Stimulated activated CD4-positive, alpha-beta T cell treated with anti-CD3 and anti-CD28 coated beads, TNF-alpha, amount 100 ng/mL, for 48 hours (primary cell): ENCODE results near the gene PRDM16.

Experiments used
- DNase-seq, 3 donors: peaks; one replicate each; pipeline ENCODE4 v3.0.0-alpha.2; 2020; ENCODE audit warnings: low read depth in 3 of 3

PRDM16 gene

DNA sequence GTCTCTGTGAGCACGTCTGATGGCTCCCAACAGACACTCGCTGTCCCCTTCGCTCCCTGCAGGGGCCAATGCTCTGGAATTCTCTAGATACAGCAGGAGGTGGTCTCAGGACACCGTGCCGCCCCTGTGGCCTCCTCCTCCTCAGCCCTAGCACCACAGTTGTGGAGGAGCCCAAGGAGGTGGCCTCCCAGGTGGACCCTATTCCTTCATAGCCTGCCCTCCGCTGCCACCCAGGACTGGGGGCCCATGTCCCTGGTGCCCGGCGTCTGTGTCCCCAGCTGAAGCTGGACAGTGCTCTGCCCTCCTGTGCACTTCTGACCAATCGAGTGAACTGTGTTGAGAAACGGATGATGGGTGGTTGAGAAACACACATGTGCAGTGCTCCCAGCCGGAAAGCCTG lies 235.7 kb downstream of the PRDM16 start:
- DNase-seq: no peak

DNA sequence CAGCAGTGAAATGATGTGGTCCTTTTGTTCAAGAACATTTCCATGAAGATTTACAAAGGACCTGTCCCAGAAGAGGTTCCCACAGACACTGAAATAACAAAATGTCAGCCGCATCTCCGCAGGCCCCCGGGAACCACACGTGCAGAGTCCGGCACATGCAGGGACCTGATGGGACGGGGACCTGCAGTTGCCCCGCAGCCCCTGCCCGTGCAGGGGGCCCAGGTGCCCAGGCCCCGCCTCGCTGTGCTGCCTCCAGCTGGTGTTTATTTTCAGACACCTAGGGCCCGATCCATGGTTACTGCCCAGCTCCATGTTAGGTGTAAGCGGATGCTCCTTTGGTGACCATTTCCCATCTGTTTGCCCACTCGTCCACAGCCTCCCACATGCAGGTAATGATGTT lies 236.2 kb downstream of the PRDM16 start:
- DNase-seq: no peak

DNA sequence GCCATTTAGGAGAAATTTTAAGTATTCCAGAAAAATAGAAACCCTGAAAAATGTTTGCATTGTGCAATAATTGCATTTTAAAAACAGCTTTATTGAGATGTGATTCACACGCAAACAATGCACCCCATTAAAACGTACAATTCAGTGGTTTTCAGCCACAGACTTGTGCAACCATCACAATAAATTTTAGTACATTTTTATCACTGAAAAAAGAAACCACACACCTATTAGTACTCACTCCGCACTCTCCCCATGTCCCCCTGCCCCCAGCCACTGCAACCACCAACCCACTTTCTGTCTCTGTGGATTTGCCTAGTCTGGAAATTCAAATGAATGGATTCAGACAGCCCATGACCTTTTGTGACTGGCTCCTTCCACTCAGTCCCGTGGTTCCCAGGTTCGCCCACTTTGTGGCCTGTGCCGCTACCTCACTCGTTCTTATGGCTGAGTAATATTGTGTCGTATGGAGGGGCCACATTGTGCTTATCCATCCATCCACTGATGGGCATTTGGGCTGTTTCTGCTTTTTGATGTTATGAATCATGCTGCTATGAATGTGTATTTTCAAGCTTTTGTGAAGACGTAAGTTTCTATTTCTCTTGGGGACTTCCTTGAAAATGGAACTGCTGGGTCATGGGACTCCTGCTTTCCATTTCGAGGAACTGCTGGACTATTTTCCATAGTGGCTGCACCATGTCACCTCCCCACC lies 237.7 kb downstream of the PRDM16 start:
- no peak for DNase-seq

DNA sequence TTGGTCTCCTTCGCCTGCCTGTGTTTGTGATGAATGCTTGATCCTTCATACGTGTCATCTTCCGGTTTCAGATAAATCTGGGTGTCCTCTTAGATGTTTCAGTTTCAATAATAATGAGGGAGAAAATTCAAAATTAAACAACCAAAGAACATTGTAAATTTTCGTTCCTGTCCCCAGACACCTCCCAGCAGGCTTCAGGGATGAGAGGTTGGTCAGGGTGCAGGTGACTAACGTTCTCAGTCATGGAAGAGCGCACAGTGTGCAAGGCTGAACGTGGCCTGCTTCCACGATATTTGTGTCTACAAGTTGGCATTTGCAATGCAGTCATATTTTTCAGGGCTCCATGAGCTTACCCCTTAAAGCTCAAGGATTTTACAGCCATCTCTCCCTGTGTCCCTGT lies 238.4 kb downstream of the PRDM16 start:
- no peak for DNase-seq

DNA sequence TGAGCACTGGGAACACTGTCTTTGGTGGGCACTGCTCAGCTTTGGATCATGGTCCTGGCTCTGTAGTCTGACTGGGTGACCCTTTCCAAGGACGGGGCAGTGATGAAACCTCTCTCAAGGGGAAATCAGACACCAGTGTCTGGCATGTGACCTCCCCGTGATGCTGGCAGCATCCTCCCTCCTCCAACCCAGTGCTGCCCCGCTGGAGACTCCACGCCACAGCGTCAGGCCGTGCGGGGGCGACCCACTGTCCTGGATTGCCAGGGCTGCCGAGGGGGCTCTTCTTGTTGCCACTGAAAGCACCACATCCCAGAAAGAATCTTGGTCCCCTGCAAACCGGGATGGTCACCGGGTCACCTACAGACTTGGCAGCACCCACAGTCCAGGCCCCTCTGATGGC lies 239.1 kb downstream of the PRDM16 start:
- no peak for DNase-seq

DNA sequence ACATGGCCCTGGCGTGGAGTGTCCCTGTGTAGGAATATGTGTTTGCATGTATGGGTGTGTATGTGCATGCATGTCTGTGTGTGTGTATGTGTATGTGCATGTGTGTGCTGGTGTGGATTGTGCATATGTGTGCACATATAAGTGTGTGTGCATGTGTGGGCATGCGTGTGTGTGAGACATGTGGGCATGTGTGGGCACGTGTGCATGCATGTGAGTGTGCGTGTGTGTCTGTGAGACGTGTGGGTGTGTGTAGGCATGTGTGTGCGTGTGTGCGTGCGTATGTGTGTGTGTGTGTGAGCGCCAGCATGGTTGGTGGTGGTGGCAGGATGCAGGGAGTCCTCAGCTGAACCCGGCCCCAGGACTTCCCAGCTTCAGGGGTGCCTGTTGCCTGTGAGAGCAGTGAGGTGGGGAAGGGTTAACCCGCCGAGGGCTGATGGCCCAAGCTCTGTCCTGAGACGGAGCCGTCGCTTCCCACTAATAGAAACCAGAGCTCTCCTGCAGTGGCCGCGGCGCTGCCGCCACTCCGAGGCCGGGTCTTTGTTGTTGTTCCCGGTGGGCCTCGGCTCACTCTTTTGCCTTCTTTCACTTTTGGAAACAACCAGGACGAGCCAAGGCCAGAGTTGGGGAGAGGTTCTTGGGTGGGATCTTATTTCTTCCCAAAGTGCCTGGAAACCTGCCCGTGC lies 241.9 kb downstream of the PRDM16 start:
- no peak for DNase-seq

DNA sequence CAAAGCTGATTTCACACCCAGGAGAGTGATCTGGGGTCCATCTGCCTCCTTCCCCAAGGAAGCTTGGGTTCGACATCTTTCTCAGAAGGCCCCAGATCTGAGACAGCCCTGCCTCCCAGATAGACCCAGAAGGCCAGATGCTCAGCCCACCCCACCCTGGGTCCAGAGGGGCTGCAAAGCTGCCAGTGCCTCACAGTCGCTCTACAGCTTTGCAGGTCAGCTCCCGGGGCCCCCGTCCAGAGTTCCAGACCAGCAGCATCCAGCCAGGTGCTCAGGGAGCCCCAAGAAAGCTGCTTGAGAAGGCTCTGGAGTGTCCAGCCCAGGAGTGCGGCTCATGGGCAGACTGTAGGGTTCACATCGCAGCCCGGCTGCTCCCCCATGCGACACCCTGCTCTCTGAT lies 242.7 kb downstream of the PRDM16 start:
- no peak for DNase-seq

DNA sequence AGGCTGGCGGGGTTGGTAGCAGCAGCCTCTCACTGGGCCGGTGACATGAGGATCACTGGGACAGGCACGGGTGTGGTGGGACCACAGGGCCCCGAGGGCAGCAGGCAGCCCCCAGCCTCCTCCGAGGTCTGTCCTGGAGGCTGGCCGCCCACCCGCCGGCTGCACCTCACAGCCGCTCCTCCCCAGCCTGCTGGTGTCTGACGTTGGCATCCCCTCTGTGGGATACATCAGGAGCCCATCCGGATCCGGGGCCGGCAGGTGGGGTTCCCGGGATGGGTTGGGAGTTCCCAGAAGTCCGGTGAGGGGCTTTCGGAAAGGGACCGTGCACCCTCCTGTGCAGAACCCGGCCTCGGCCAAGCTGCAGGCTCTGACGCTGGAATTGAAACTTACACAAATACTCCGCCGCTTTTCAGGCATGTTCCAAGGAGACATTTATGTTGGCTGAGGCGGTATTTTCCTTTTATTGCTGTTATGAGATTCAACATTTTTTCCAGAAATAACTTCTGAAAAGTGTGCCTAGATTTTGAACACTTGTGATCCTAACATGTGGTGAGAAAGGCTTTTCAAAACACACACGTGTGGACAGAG lies 243.4 kb downstream of the PRDM16 start:
- no peak for DNase-seq

DNA sequence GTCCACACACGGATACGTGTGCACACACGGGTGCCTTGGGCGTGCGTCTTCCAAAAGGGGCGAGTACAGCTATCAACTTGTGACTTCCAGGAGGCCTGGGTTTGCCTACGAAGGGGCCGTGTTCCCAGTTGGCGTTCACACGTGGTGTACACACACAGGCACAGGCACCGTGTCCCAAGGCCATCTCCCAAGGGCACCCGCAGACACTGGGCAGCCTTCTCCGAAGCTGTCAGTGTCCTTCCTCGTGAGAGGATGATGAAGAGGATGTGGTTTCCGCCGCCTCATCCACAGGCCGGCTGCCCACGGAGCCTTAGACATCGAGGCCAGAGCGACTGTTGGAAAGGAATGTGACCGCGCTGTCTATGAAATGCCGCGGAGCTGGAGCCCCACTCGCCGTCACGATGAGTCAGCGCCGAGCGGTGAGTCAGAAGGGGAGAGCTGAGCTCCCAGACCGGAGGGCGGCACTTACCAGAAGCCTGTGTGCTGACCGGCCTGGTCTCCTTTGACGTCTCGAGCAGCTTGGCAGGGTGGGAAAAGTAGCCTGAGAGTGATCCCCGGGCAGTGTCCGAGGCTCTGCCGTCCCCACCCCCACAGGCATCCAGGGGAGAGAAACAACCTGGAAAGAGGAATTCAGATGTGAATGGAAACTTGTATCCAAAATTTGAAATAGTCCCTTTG lies 244.0 kb downstream of the PRDM16 start:
- peak; percentile 35 to 65 (median 54) for DNase-seq

DNA sequence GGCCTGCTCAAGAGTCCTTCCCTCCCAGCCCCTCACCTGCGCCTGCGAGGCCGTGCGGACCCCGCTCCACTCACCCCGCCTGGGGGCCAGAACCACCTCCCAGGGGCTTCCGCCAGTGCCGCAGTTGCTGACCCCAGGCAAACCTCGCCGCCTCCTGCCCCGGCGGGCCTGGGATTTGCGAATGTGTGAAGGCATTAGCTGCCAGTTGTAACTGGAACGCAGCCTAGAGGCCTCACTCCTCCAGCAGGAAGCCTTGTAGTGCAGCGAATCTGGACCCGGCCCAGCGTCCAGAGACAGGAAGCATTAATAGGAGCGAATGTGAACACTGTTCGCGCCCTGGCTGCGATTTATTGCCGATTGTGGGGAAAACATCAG lies 244.6 kb downstream of the PRDM16 start:
- DNase-seq: no peak

DNA sequence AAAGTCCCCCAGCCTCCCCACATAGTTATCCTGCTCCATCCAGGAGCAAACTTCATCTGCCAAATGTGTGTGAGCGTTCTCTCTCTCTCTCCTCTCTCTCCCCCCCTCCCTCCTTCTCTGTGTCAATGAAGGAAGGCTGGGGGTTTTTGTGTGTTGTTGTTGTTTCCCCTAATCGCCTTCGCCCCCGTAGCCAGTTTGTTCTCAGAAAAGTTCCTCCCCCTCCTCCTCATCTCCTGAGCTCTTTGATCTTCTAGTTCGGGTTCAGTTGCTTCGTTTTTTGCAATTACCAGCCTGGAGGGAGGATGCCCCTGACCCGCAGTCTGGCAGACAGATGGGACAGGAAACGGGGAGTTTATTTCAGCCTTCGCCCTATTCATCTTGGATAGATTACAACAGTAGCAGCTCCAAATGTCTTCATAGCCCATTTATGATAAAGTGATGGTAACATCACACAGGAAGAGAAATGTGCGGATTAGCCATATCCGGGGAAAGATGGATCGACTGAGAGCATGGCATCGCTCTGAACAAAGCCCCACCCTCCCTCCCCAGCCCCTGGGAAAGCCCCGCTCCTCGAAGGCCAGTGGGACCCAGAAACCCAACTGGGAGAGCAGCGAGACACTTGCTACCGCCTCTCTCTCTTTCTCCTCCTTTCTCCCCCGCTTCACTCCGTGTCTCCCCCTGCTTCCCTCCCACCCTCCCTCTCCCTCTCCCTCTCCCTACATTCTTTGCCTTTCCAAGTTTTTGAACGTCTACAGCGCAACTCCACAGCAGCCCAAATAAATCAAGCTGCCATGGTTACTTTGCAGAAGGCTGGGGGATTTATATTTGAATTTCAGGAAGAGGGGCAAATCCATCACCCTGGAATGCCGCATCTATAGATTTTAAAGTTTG lies 245.7 kb downstream of the PRDM16 start:
- DNase-seq: no peak

DNA sequence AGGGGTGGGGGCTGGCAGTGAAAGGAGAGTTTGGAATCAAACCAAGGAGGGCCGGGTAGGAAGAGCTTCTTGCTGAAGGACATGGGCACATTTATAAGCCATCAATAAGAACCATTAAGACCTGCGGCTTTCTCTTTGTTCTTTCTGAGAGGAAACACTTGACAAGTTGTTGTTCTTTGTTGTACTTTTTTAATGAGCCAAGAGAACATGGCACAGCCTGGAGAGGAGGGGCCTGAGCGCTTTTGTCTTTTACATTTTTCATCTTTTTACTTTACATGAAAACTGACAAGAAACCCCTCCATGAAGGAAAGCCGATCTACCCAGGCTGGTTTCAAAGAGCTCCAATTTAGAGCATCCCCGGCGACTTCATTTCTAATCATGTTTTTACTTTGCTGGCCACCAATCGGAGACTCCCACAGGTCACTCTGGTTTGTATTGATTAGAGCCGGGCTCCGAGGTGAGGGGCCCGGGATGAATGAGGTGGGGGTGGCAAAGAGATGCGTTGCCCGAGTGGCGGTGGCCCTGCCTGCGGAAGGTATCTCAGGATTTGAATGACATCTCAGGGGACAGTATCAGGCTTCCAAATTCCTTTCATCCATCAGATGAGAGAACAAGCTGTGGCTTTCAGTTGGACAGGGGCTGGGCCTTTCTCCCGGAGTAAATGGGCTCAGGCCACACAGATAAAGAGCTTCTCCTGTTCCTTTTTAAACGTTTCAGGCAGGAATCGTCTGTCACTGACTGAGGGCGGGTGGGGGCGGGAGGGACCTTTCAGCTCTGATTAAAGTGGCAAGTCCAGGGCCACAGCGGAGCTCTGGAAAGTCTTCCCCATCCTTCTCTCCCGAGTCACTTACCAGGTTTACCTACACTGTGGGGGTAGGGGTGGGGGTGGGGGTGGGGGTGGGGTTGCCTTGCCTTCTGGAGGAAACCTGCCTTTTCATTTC lies 246.7 kb downstream of the PRDM16 start:
- no peak for DNase-seq

DNA sequence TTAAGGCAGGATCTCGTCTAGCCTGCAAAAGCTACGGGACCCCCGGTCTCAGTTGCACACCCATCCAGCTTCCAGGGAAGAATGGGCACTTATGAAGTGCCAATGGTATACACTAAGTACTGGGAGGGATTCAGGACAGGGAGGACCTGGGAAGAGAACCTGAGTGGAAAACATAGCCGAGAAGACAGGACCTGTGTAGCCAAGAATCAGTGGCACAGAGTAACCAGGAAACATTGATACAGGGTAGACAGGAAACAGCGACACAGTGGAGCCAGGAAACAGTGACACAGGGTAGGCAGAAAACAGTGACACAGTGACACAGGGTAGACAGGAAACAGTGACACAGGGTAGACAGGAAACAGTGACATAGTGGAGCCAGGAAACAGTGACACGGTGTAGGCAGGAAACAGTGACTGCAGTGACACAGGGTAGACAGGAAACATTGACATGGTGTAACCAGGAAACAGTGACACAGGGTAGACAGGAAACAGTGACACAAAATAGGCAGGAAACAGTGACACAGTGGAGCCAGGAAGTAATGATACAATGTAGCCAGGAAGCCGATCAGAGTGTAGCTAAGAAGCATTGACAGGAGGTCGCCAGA lies 247.4 kb downstream of the PRDM16 start:
- DNase-seq: no peak

DNA sequence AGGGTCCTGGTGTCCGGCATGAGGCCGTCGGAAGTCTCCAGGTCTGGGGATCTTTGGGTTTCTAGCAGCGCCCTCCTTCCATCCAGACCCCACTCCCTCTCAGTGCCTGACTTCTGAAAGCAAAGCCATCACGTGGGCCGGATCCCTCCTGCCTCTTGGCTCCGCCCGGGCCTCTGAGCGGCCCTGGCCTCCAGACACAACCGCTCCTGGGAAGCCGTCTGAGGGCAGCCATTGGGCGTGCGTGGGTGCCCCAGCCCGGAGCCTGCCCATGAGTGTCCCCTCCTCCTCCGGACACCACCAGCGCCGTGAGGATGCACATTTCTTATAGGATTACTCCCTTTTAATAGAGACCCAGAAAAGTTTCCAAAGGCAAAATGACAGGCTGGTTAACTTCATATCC lies 248.5 kb downstream of the PRDM16 start:
- DNase-seq: no peak

DNA sequence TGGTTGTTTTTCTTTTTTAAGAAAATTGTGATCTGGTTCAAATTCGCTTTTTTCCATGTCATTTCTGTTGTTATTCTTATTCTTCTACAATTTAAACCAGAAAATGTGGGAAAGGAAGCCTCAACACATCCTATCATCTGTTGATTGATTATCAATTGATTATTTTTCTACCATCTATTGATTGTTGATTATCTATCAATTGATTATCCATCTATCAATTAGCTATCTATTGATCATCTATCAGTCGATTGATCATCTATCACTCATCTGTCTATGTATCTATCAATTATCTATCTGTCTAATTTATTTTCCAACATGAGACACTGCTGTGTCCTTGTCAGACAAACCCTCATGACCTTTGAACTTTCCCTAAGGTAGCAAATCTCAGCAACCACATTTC lies 249.3 kb downstream of the PRDM16 start:
- DNase-seq: no peak

DNA sequence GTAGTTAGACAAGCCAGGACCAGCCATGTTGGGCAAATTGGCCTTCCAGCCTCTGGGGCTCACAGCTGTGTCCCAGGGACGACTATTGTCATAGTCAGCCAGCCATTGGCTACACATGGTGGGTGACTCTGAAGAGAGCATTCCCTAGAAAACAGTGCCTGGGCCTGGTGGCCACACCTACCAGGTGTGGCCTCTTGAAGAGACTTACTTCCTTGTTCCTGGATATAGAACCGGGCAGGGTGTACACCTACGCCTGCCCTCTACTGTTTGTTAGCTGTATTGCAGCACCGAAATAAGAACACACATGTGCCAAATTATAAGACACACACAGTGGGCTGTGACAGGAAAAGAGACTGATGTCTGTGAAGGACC lies 250.9 kb downstream of the PRDM16 start:
- DNase-seq: peak; percentile 10 to 25 (median 24)

DNA sequence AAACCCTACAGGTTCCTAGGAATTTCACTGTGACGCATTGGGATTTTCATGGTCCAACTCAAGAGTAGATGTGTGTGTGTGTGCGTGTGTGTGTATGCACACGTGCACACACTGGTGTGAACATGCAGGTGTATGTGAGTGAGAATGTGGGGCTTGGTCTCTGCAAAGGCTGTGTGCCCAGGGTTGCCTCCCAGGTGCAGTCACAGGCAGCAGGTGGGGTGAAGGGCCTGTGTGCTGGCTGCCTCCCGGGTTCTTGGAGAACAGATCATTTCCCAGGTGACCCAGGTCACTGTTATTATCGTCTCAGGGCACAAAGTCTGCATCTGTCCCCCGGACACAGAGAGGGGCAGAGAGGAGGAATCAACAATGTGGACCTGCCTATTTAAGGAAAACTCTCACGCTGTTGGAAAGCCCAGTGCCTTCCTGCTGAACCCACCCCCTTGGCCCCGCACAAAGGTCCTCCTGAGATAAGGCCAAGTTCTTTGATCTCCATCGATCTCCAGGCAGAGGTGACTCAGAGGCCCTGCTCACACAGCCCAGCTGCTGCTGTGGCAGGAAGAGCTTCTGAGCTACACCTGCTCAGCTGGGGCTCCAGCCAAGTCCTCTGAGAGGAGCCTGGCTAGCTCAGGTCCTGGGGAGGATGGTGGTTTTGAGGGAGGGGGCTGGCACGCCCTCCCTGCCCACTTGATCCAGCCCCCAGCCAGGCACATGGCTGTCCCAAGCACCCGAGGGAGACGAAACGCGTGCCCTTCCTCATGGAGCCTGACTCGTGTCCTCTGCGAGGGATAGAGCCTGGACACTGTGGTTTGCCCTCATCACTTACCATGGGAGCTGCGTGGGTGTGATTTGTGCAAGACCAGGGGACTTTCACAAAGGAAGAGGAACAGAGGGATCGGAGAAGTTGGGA lies 251.5 kb downstream of the PRDM16 start:
- DNase-seq: no peak

DNA sequence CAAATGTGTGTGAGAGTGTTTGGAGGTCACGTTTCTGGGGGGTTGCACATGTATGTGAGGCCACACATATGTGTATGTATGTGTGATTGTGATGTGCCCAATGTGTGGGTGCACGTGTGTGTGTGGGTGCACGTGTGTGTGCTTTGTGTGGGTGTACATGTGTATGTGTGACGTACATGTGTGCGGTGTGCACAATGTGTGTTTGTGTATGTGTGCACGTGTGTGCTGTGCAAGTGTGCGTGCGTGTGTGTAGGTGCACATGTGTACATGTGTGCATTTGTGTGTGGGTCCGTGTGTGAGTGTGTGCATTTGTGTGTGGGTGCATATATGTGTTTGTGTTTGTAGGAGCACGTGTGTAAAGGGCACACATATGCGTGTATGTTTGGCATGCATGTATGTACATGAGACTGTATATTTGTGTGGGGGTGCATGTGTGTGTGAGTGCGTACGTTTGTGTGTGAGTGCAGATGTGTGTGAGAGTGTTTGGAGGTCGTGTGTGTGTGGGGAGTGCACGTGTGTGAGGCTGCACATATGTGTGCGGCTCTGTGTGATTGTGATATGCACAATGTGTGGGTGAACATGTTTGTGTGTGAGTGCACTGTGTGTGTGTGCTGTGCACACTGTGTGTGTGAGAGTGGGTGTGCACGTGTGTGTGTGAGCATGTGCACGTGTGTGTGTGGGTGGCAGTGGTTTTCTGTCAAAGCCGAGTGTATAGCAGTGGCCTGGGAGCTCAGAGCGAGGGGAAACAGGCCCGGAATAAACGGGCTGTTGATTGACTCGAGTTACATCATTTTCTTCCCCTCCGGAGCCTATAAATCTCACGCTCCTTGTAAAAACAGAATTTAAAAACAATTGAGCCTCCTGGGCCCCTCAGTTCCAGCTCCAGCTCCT lies 252.8 kb downstream of the PRDM16 start:
- no peak for DNase-seq
